GM12891 (cell line): ENCODE measurements around the gene ALKBH3.

Experiments
- PAX5 ChIP-seq: IDR thresholded peaks from 2 replicates; pipeline ENCODE4 v1.6.1; 2011; ENCODE audit warnings: low read length, moderate library complexity, mild to moderate bottlenecking; ENCODE audit not compliant: insufficient read depth, severe bottlenecking
- POLR2A ChIP-seq: IDR thresholded peaks from 2 replicates; pipeline ENCODE4 v1.6.1; 2011; ENCODE audit warnings: low read depth, low read length, control low read depth
- POLR2AphosphoS5 ChIP-seq: IDR thresholded peaks from 2 replicates; pipeline ENCODE4 v1.6.1; 2011; ENCODE audit warnings: low read depth, low read length, control low read depth
- POU2F2 ChIP-seq: IDR thresholded peaks from 2 replicates; pipeline ENCODE4 v1.6.1; 2011; ENCODE audit warnings: low read depth, mild to moderate bottlenecking, control low read depth, low read length, moderate library complexity
- SPI1 ChIP-seq: IDR thresholded peaks from 2 replicates; pipeline ENCODE4 v1.6.1; 2011; ENCODE audit warnings: low read depth, low read length, control low read depth
- TAF1 ChIP-seq: IDR thresholded peaks from 2 replicates; pipeline ENCODE4 v1.6.1; 2011; ENCODE audit warnings: low read depth, low read length, control low read depth

- TF ChIP-seq POLR2AphosphoS5 (no peak), TAF1 (no peak), POLR2A (no peak), SPI1 (no peak), POU2F2 (no peak), PAX5 (no peak)
These were observed 23.6 kb upstream of the ALKBH3 start for GRCh38 chr11:43856993-43857392.
